Measurements from ENCODE around the gene SP1.

DNA sequence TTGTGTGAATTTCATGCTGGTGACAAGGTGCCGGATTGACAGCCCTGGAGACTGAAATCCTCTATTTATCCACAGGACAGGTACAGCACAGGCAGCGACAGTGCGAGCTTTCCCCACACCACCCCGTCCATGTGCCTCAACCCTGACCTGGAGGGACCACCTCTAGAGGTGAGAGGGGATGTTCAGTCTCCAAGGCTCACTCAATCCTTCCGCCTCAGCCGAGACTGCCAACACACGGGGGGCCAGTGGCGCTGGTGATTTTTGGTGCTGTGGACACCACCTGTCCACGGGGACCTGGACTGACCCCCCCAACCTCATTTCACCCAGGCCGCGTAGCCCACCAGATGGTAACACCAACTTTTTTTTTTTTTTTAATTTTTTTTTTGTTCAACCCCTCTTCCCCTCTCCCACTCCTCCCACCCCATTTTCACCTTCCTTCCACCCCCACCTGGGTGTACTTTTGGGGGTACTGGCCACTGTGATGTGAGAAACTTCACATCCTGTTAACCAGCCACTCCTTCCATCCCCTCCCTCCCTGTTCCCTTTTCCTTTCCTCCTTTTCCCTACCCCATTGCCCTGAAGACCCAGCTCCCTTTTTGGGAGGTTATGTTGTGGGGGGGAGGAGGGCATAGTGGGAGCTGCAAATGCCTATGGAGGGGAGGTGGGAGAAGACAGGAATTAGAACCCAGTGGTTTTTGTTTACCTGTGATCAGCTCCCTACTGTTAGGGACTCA lies 84.9 kb downstream of the SP1 start:
- TF ChIP-seq, protein P1, sequence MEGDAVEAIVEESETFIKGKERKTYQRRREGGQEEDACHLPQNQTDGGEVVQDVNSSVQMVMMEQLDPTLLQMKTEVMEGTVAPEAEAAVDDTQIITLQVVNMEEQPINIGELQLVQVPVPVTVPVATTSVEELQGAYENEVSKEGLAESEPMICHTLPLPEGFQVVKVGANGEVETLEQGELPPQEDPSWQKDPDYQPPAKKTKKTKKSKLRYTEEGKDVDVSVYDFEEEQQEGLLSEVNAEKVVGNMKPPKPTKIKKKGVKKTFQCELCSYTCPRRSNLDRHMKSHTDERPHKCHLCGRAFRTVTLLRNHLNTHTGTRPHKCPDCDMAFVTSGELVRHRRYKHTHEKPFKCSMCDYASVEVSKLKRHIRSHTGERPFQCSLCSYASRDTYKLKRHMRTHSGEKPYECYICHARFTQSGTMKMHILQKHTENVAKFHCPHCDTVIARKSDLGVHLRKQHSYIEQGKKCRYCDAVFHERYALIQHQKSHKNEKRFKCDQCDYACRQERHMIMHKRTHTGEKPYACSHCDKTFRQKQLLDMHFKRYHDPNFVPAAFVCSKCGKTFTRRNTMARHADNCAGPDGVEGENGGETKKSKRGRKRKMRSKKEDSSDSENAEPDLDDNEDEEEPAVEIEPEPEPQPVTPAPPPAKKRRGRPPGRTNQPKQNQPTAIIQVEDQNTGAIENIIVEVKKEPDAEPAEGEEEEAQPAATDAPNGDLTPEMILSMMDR (IDR thresholded peaks at IDR 0.05): no peak
- no peak for TF ChIP-seq POLR2A (IDR thresholded peaks at IDR 0.05)

Data from adrenal gland (tissue), 5 donors.